Thyroid gland (tissue), 4 donors: ENCODE data around the gene MRPL17. TPM values are rescaled to one million over a fixed set of nuclear protein-coding genes. Genes with fewer than 3 reads are reported as not detected.

Experiments used
- DNase-seq, 2 donors: peaks; one replicate each; pipeline ENCODE4 v3.0.0-alpha.2; 2019
- H3K27ac ChIP-seq, 3 donors: fragments of 200-600 bp; sonication (generic); 1 replicate in 2 of 3; 2 replicates in 1 of 3; pipeline ENCODE4 v1.5.1; 2016 to 2019; ENCODE audit warnings: mild to moderate bottlenecking in 1 of 3, moderate library complexity in 1 of 3
- H3K27me3 ChIP-seq: fragments of 200-600 bp; sonication (generic); one replicate; pipeline ENCODE4 v1.5.1; 2019
- H3K36me3 ChIP-seq, 2 donors: fragments of 200-600 bp; sonication (generic); one replicate each; pipeline ENCODE4 v1.5.1; 2016 to 2019
- H3K4me1 ChIP-seq, 2 donors: fragments of 200-600 bp; sonication (generic); one replicate each; pipeline ENCODE4 v1.5.1; 2017 to 2019
- H3K4me3 ChIP-seq, 3 donors: fragments of 200-600 bp; sonication (generic); replicated peaks in 1 of 3; 1 replicate in 2 of 3; 2 replicates in 1 of 3; pipeline ENCODE4 v1.5.1; 2016; ENCODE audit warnings: mild to moderate bottlenecking in 1 of 3
- H3K9me3 ChIP-seq: fragments of 200-600 bp; sonication (generic); one replicate; pipeline ENCODE4 v1.5.1; 2017
- CTCF ChIP-seq, 6 experiments: fragments of 200-600 bp in 3 of 6; fragments of 450-650 bp in 3 of 6; sonication (generic) in 3 of 6; IDR thresholded peaks; one replicate each; pipeline ENCODE4 v1.5.1; 2016 to 2019; ENCODE audit warnings: antibody characterized with exemption in 6 of 6, mild to moderate bottlenecking in 2 of 6, inconsistent platforms in 1 of 6, moderate library complexity in 1 of 6
- POLR2A ChIP-seq, 2 donors: fragments of 450-650 bp; IDR thresholded peaks; one replicate each; pipeline ENCODE4 v1.6.1; 2017; ENCODE audit warnings: antibody characterized with exemption in 2 of 2, mild to moderate bottlenecking in 2 of 2, moderate library complexity in 1 of 2
- WGBS, 2 donors: methylation state at CpG; one replicate each; pipeline ENCODE4 v1.1.5; 2017; 5-methylcytosine and 5-hydroxymethylcytosine counted together
- intact Hi-C: fragments of 100-400 bp; cut with DNase I; formaldehyde crosslinking; loops from one replicate; pipeline ENCODE4 v1.15.1; 2023
- total RNA-seq, 4 donors: library from RNA; depleted of rRNA; stranded (reverse); fragments of >200 nt; gene quantifications; one replicate each; pipeline ENCODE4 v1.2.3, GENCODE V29; 2016

Gene MRPL17
- total RNA-seq, 4 donors from 2014 or later = 37.8 to 579 (median 144) TPM

- peak overlapping the region in 2 of 3 donors; percentile 72 to 86 for H3K27ac ChIP-seq
- H3K9me3 ChIP-seq = no peaks in the 10 kb centered on the region
- H3K4me3 ChIP-seq = peak overlapping the region; percentile 29 to 85 (median 84)
- DNase-seq = no peak
- 0 to 1% methylated on average over 10 of the region's 10 CpGs for WGBS, 2 donors
- intact Hi-C loops = loop anchor here (5.0 to 10.0 kb wide), 3 partner anchors 65 to 208 kb away; partner anchors contain the start of genes ILK, RRP8, TPP1 and TRIM3
- no peaks in the 10 kb centered on the region for H3K27me3 ChIP-seq
- TF ChIP-seq POLR2A (IDR thresholded peaks at IDR 0.05) = no peak
- TF ChIP-seq CTCF (IDR thresholded peaks at IDR 0.05) = no peak
- H3K4me1 ChIP-seq = peaks cover 5 to 11% of the 10 kb centered on the region in 2 donors
- H3K36me3 ChIP-seq = peaks cover 0 to 3% of the 10 kb centered on the region in 2 donors
Observed at GRCh38 chr11:6682591-6682935, 577 bp downstream of the MRPL17 start.

GRCh38 chr11:6681949-6682348 lies 1.2 kb downstream of the MRPL17 start:
- H3K27me3 ChIP-seq = no peaks in the 10 kb centered on the region
- peaks cover 5 to 11% of the 10 kb centered on the region in 2 donors for H3K4me1 ChIP-seq
- peak overlapping the region in 2 of 3 donors; percentile 84 to 85 for H3K4me3 ChIP-seq
- 15 to 17% methylated on average over 5 of the region's 5 CpGs for WGBS, 2 donors
- no peak overlapping the region for H3K27ac ChIP-seq
- intact Hi-C loops = loop anchor here (5.0 to 10.0 kb wide), 3 partner anchors 65 to 207 kb away; partner anchors contain the start of genes ILK, RRP8, TPP1 and TRIM3
- no peaks in the 10 kb centered on the region for H3K9me3 ChIP-seq
- no peak for DNase-seq
- TF ChIP-seq POLR2A (IDR thresholded peaks at IDR 0.05) = no peak
- peaks cover 0 to 3% of the 10 kb centered on the region in 2 donors for H3K36me3 ChIP-seq

- Histone ChIP-seq H3K4me1 (peaks cover 5 to 11% of the 10 kb centered on the region in 2 donors), H3K27ac (no peak overlapping the region), H3K4me3 (no peak overlapping the region), H3K36me3 (peaks cover 0 to 3% of the 10 kb centered on the region in 2 donors), H3K27me3 (no peaks in the 10 kb centered on the region), H3K9me3 (no peaks in the 10 kb centered on the region)
- no peak for TF ChIP-seq CTCF (IDR thresholded peaks at IDR 0.05)
- no peak for TF ChIP-seq POLR2A (IDR thresholded peaks at IDR 0.05)
- intact Hi-C loops = loop anchor here (5.0 to 10.0 kb wide), 3 partner anchors 64 to 207 kb away; partner anchors contain the start of genes ILK, RRP8, TPP1 and TRIM3
- WGBS, 2 donors = 57 to 71% methylated on average over 1 of the region's 1 CpG
- no peak for DNase-seq
Observed at GRCh38 chr11:6681505-6681904, 1.6 kb downstream of the MRPL17 start.

DNA sequence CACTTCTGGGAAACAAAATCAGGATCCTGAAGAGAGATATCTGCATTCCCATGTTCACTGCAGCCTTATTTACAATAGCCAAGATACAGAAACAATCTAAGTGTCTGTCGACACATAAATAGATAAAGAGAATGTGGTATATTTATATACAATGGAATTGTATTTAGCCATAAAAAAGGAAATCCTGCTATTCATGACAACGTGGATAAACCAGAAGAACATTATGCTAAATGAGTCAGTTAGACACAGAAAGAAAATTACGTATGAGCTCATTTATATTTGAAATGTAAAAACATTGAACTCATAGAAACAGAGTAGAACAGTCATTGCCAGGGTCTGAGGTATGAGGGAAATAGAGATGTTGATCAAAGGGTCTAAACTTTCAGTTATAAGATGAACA lies 6.1 kb downstream of the MRPL17 start:
- Histone ChIP-seq H3K4me3 (no peak overlapping the region), H3K4me1 (peaks cover 0 to 8% of the 10 kb centered on the region in 2 donors), H3K27me3 (no peaks in the 10 kb centered on the region), H3K27ac (no peak overlapping the region), H3K9me3 (no peaks in the 10 kb centered on the region), H3K36me3 (peaks cover 0 to 3% of the 10 kb centered on the region in 2 donors)
- no peak for DNase-seq
- 80 to 81% methylated on average over 3 of the region's 3 CpGs for WGBS, 2 donors
- intact Hi-C loops = no loop called here
- TF ChIP-seq POLR2A (IDR thresholded peaks at IDR 0.05) = no peak
- TF ChIP-seq CTCF (IDR thresholded peaks at IDR 0.05) = no peak

DNA sequence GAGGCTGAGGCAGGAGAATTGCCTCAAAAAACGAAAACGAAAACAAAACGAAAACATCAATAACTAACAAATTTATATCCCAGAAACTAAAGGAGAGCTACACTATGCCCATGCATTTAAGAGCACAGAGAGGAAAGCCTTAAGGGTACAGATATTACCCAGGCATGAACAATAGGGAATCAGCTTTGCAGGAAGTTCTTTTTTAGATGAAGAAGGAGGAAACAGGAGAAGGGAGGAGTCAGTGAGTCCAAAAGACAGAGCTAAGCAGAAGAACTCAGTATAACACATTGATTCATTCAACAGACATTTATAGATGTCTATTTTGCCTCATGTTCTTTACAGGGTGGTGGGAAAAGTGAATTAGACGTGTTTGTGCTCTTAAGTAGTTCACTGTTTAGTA lies 8.3 kb downstream of the MRPL17 start:
- Histone ChIP-seq H3K9me3 (no peaks in the 10 kb centered on the region), H3K36me3 (no peaks in the 10 kb centered on the region), H3K4me1 (no peaks in the 10 kb centered on the region), H3K4me3 (no peak overlapping the region), H3K27ac (no peak overlapping the region), H3K27me3 (no peaks in the 10 kb centered on the region)
- no peak for TF ChIP-seq POLR2A (IDR thresholded peaks at IDR 0.05)
- TF ChIP-seq CTCF (IDR thresholded peaks at IDR 0.05) = no peak
- WGBS, 2 donors = 82 to 83% methylated on average over 4 of the region's 4 CpGs
- no peak for DNase-seq
- intact Hi-C loops = no loop called here
